H9 (cell line): ENCODE measurements around the gene PAQR3. TPM values are rescaled to one million over a fixed set of nuclear protein-coding genes. Genes with fewer than 3 reads are reported as not detected.

Experiments
- DNase-seq: peaks from one replicate; pipeline ENCODE4 v3.0.0-alpha.2; 2017
- H2AFZ ChIP-seq: one replicate; pipeline ENCODE4 v1.6.1; 2013; ENCODE audit warnings: mild to moderate bottlenecking, low read length, control low read depth, moderate library complexity
- H2AK5ac ChIP-seq: 2 replicates; pipeline ENCODE4 v1.6.1; 2013; ENCODE audit warnings: low read length, control low read depth, mixed read lengths; ENCODE audit not compliant: insufficient read length
- H2BK120ac ChIP-seq: one replicate; pipeline ENCODE4 v1.6.1; 2013; ENCODE audit warnings: low read depth, mild to moderate bottlenecking, low read length, control low read depth, inconsistent platforms; ENCODE audit not compliant: poor library complexity, severe bottlenecking
- H2BK12ac ChIP-seq: 2 replicates; pipeline ENCODE4 v1.6.1; 2013; ENCODE audit warnings: low read length, control low read depth, mixed read lengths, low read depth; ENCODE audit not compliant: insufficient read length
- H2BK15ac ChIP-seq: 2 replicates; pipeline ENCODE4 v1.6.1; 2013; ENCODE audit warnings: low read depth, low read length, control low read depth
- H2BK20ac ChIP-seq: one replicate; pipeline ENCODE4 v1.6.1; 2013; ENCODE audit warnings: low read depth, mild to moderate bottlenecking, low read length, control low read depth, inconsistent platforms; ENCODE audit not compliant: poor library complexity, severe bottlenecking
- H2BK5ac ChIP-seq: 2 replicates; pipeline ENCODE4 v1.6.1; 2013; ENCODE audit warnings: low read length, control low read depth, mixed read lengths; ENCODE audit not compliant: insufficient read length
- H3K14ac ChIP-seq: 2 replicates; pipeline ENCODE4 v1.6.1; 2013; ENCODE audit warnings: low read length, control low read depth; ENCODE audit not compliant: insufficient read depth
- H3K18ac ChIP-seq: 2 replicates; pipeline ENCODE4 v1.6.1; 2013; ENCODE audit warnings: low read depth, mild to moderate bottlenecking, mixed read lengths, low read length, control low read depth; ENCODE audit not compliant: insufficient read length
- H3K23ac ChIP-seq: 2 replicates; pipeline ENCODE4 v1.6.1; 2013; ENCODE audit warnings: low read length, control low read depth, mixed read lengths, low read depth; ENCODE audit not compliant: insufficient read length
- H3K23me2 ChIP-seq: 2 replicates; pipeline ENCODE4 v1.6.1; 2013; ENCODE audit warnings: low read depth, mild to moderate bottlenecking, mixed read lengths, low read length, control low read depth; ENCODE audit not compliant: insufficient read length, poor library complexity, severe bottlenecking
- H3K27ac ChIP-seq: 2 replicates; pipeline ENCODE4 v1.5.1; 2013; ENCODE audit warnings: low read length, control low read depth, mixed read lengths, low read depth; ENCODE audit not compliant: insufficient read length
- H3K27me3 ChIP-seq: 2 replicates; pipeline ENCODE4 v1.6.1; 2013; ENCODE audit warnings: low read length, control low read depth, inconsistent platforms; ENCODE audit not compliant: insufficient read depth
- H3K4ac ChIP-seq: 2 replicates; pipeline ENCODE4 v1.6.1; 2013; ENCODE audit warnings: low read depth, mild to moderate bottlenecking, control low read depth, inconsistent platforms, low read length, moderate library complexity
- H3K4me1 ChIP-seq: 2 replicates; pipeline ENCODE4 v1.6.1; 2013; ENCODE audit warnings: low read length, control low read depth, inconsistent platforms; ENCODE audit not compliant: insufficient read depth
- H3K4me2 ChIP-seq: 2 replicates; pipeline ENCODE4 v1.6.1; 2013; ENCODE audit warnings: low read length, control low read depth, mixed read lengths; ENCODE audit not compliant: insufficient read length, insufficient read depth
- H3K56ac ChIP-seq: 2 replicates; pipeline ENCODE4 v1.6.1; 2013; ENCODE audit warnings: low read depth, mild to moderate bottlenecking, mixed read lengths, low read length, control low read depth; ENCODE audit not compliant: insufficient read length
- H3K79me1 ChIP-seq: 2 replicates; pipeline ENCODE4 v1.6.1; 2013; ENCODE audit warnings: low read depth, mild to moderate bottlenecking, moderate library complexity, low read length, control low read depth, inconsistent platforms; ENCODE audit not compliant: insufficient read depth, poor library complexity, severe bottlenecking
- H3K79me2 ChIP-seq: 2 replicates; pipeline ENCODE4 v1.6.1; 2013; ENCODE audit warnings: low read length, control low read depth, inconsistent platforms; ENCODE audit not compliant: insufficient read depth
- H3K9ac ChIP-seq: 2 replicates; pipeline ENCODE4 v1.6.1; 2013; ENCODE audit warnings: low read length, control low read depth, mixed read lengths; ENCODE audit not compliant: insufficient read length; ENCODE audit errors: extremely low read depth
- H3K9me3 ChIP-seq: one replicate; pipeline ENCODE4 v1.6.1; 2013; ENCODE audit warnings: low read depth, low read length, inconsistent platforms; ENCODE audit not compliant: control insufficient read depth
- H3T11ph ChIP-seq: one replicate; pipeline ENCODE4 v1.6.1; 2013; ENCODE audit warnings: mild to moderate bottlenecking, low read length, control low read depth, inconsistent platforms
- H4K20me1 ChIP-seq: one replicate; pipeline ENCODE4 v1.6.1; 2013; ENCODE audit not compliant: control insufficient read depth, insufficient read length, insufficient read depth
- H4K5ac ChIP-seq: 2 replicates; pipeline ENCODE4 v1.6.1; 2013; ENCODE audit warnings: low read depth, mild to moderate bottlenecking, mixed read lengths, low read length, control low read depth; ENCODE audit not compliant: insufficient read length
- H4K8ac ChIP-seq: replicated peaks from 2 replicates; pipeline ENCODE4 v1.6.1; 2013; ENCODE audit warnings: low read length, control low read depth, mixed read lengths, low read depth; ENCODE audit not compliant: insufficient read length
- H4K91ac ChIP-seq: 2 replicates; pipeline ENCODE4 v1.6.1; 2013; ENCODE audit warnings: low read depth, mild to moderate bottlenecking, moderate library complexity, mixed read lengths, low read length, control low read depth; ENCODE audit not compliant: insufficient read length
- H3K27ac Mint-ChIP-seq, 3 experiments: 2 replicates in 2 of 3; 3 replicates in 1 of 3; pipeline ENCODE4 v1.8.0; 2020 to 2021; ENCODE audit warnings: mixed read lengths in 3 of 3, mild to moderate bottlenecking in 1 of 3, moderate library complexity in 1 of 3
- H3K27me3 Mint-ChIP-seq: 2 replicates; pipeline ENCODE4 v1.8.0; 2021; ENCODE audit warnings: low read depth, mild to moderate bottlenecking, moderate library complexity, mixed read lengths
- H3K36me3 Mint-ChIP-seq, 3 experiments: 2 replicates in 2 of 3; 3 replicates in 1 of 3; pipeline ENCODE4 v1.8.0; 2020 to 2021; ENCODE audit warnings: low read depth in 3 of 3, mixed read lengths in 3 of 3; ENCODE audit not compliant: insufficient read depth in 1 of 3
- H3K4me1 Mint-ChIP-seq, 2 experiments: 2 replicates each; pipeline ENCODE4 v1.8.0; 2020; ENCODE audit warnings: mixed read lengths in 2 of 2
- H3K4me3 Mint-ChIP-seq, 2 experiments: 2 replicates in 1 of 2; 3 replicates in 1 of 2; pipeline ENCODE4 v1.8.0; 2020 to 2021; ENCODE audit warnings: mild to moderate bottlenecking in 2 of 2, mixed read lengths in 2 of 2, moderate library complexity in 1 of 2
- H3K9me3 Mint-ChIP-seq, 2 experiments: 2 replicates in 1 of 2; 3 replicates in 1 of 2; pipeline ENCODE4 v1.8.0; 2020; ENCODE audit warnings: mild to moderate bottlenecking in 2 of 2, mixed read lengths in 2 of 2, moderate library complexity in 1 of 2
- WGBS: extraction: QIAGEN DNeasy Blood & Tissue Kit; methylation state at CpG from one replicate; pipeline ENCODE4 v1.1.7; 2013; ENCODE audit warnings: missing lambda C conversion rate, low lambda C conversion rate, mixed read lengths; ENCODE audit not compliant: insufficient read length; ENCODE audit errors: extremely low coverage; 5-methylcytosine and 5-hydroxymethylcytosine counted together
- total RNA-seq: library from RNA; stranded (reverse); gene quantifications from 2 replicates; pipeline ENCODE4 v1.2.1, GENCODE V29; 2021
- TF ChIP-seq, protein P1 (sequence below): fragments of 200-600 bp; sonication (generic); conservative IDR thresholded peaks from 3 replicates; pipeline ENCODE4 v1.8.0; 2021; ENCODE audit warnings: antibody characterized with exemption, mild to moderate bottlenecking

The PAQR3 gene
- total RNA-seq, 1 experiment from 2014 or later, result 26.3 TPM

DNA sequence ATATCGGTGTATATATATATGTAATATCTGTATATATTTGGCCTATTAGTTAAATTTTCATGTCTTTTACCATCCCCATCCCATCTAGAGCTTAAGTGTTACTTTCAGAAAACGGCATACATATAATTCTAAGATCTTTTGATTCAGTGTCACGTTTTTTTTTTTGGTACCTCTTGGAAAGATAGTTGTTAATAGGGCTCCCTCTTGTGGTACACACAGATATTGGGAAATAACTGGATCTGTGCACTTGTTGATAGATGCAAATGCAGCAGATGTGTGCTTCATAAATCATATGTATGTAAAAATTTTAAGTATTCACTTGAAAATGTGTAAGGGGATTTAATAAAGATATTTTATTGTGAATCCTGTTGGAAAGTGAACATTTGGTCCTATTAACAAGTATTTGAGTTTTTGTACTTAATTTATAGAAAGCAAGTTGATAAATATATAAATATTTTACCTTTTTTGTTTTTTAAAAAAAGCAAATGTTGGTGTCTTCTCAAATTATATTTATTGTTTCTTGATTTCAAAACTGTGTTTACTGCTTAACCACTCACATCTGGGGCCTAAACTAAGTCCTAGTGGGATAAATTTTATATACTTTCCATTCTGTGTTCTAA is 74.7 kb downstream of the PAQR3 start:
- H3K27ac ChIP-seq, result no peak overlapping the region

More for the DNA sequence above, 74.7 kb downstream of the PAQR3 start:
- no peak overlapping the region for H3K23ac ChIP-seq
- no peak for DNase-seq
- H3K18ac ChIP-seq, result no peak overlapping the region
- H3K79me2 ChIP-seq, result no peaks in the 10 kb centered on the region
- no peak overlapping the region for H3K4ac ChIP-seq
- H2AFZ ChIP-seq, result no peak overlapping the region
- H3K27me3 ChIP-seq, result no peaks in the 10 kb centered on the region
- Mint-ChIP-seq H3K4me3 (no peak overlapping the region), H3K36me3 (peaks cover 5 to 26% (median 13%) of the 10 kb centered on the region in 3 experiments; a peak in 6 of 7 replicates), H3K4me1 (no peaks in the 10 kb centered on the region), H3K9me3 (no peaks in the 10 kb centered on the region), H3K27me3 (no peaks in the 10 kb centered on the region), H3K27ac (no peak overlapping the region)
- H3K9ac ChIP-seq, result no peak overlapping the region
- H2BK12ac ChIP-seq, result no peak overlapping the region
- H2BK15ac ChIP-seq, result no peak overlapping the region
- H4K20me1 ChIP-seq, result no peaks in the 10 kb centered on the region
- no peak overlapping the region for H2BK20ac ChIP-seq
- H3K79me1 ChIP-seq, result no peaks in the 10 kb centered on the region
- no peak overlapping the region for H2BK120ac ChIP-seq
- H3K23me2 ChIP-seq, result no peaks in the 10 kb centered on the region
- H4K8ac ChIP-seq, result no peak overlapping the region
- H4K91ac ChIP-seq, result no peak overlapping the region
- H3K56ac ChIP-seq, result no peak overlapping the region
- H2AK5ac ChIP-seq, result no peak overlapping the region
- H3T11ph ChIP-seq, result no peak overlapping the region
- H3K9me3 ChIP-seq, result no peaks in the 10 kb centered on the region
- TF ChIP-seq, protein P1, sequence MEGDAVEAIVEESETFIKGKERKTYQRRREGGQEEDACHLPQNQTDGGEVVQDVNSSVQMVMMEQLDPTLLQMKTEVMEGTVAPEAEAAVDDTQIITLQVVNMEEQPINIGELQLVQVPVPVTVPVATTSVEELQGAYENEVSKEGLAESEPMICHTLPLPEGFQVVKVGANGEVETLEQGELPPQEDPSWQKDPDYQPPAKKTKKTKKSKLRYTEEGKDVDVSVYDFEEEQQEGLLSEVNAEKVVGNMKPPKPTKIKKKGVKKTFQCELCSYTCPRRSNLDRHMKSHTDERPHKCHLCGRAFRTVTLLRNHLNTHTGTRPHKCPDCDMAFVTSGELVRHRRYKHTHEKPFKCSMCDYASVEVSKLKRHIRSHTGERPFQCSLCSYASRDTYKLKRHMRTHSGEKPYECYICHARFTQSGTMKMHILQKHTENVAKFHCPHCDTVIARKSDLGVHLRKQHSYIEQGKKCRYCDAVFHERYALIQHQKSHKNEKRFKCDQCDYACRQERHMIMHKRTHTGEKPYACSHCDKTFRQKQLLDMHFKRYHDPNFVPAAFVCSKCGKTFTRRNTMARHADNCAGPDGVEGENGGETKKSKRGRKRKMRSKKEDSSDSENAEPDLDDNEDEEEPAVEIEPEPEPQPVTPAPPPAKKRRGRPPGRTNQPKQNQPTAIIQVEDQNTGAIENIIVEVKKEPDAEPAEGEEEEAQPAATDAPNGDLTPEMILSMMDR, result peak; percentile 84
- no peak overlapping the region for H2BK5ac ChIP-seq
- no peak overlapping the region for H3K4me2 ChIP-seq
- no peaks in the 10 kb centered on the region for H3K4me1 ChIP-seq
- H3K14ac ChIP-seq, result no peak overlapping the region
- no CpG with 5 or more reads among the region's 3 CpGs for WGBS
- H4K5ac ChIP-seq, result no peak overlapping the region
